Retinal pigment epithelial cell (primary cell): Measurements from ENCODE around the gene MAML3.

Experiments
- DNase-seq: peaks from one replicate; pipeline ENCODE4 v3.0.0-alpha.2; 2010; ENCODE audit warnings: low read depth
- H3K4me3 ChIP-seq: 2 replicates; pipeline ENCODE4 v1.5.1; 2011; ENCODE audit warnings: mild to moderate bottlenecking, low read length, control low read depth, moderate library complexity
- CTCF ChIP-seq: conservative IDR thresholded peaks from 2 replicates; pipeline ENCODE4 v1.5.1; 2011; ENCODE audit warnings: low read depth, low read length, control low read depth, inconsistent platforms

The MAML3 gene

GRCh38 chr4:139732991-139733570, 420.9 kb downstream of the MAML3 start:
- H3K4me3 ChIP-seq, result no peak overlapping the region
- no peak for DNase-seq
- no peak for TF ChIP-seq CTCF

- DNase-seq, result no peak
- H3K4me3 ChIP-seq, result no peak overlapping the region
- TF ChIP-seq CTCF, result no peak
Measured at GRCh38 chr4:139728840-139729239, 425.1 kb downstream of the MAML3 start.

GRCh38 chr4:139728146-139728545, 425.8 kb downstream of the MAML3 start:
- no peak for TF ChIP-seq CTCF
- no peak for DNase-seq
- H3K4me3 ChIP-seq, result no peak overlapping the region

- no peak overlapping the region for H3K4me3 ChIP-seq
- no peak for DNase-seq
- TF ChIP-seq CTCF, result no peak
Measured at GRCh38 chr4:139726615-139727014, 427.4 kb downstream of the MAML3 start.

- no peak overlapping the region for H3K4me3 ChIP-seq
- no peak for TF ChIP-seq CTCF
- DNase-seq, result no peak
Measured at GRCh38 chr4:139725236-139725635, 428.7 kb downstream of the MAML3 start.

GRCh38 chr4:139721789-139722188, 432.2 kb downstream of the MAML3 start:
- DNase-seq, result no peak
- no peak overlapping the region for H3K4me3 ChIP-seq
- TF ChIP-seq CTCF, result no peak

GRCh38 chr4:139720806-139721205, 433.2 kb downstream of the MAML3 start:
- TF ChIP-seq CTCF, result no peak
- H3K4me3 ChIP-seq, result no peak overlapping the region
- no peak for DNase-seq
